Psoas muscle (tissue), 8 donors: ENCODE measurements around the gene MYL11. TPM values are rescaled to one million over a fixed set of nuclear protein-coding genes. Genes with fewer than 3 reads are reported as not detected.

Experiments
- ATAC-seq, 4 donors: fragments of 200-7000 bp; cut with Tn5 transposase; one replicate each; pipeline ENCODE4 v1.9.1; 2020; ENCODE audit warnings: moderate library complexity in 3 of 4, mild to moderate bottlenecking in 2 of 4
- DNase-seq, 2 donors: peaks; one replicate each; pipeline ENCODE4 v3.0.0-alpha.2; 2020
- H3K27ac ChIP-seq: fragments of 200-600 bp; one replicate; pipeline ENCODE4 v1.8.0; 2022
- H3K27me3 ChIP-seq, 3 donors: fragments of 200-600 bp in 1 of 3; one replicate each; pipeline versions ENCODE4 v1.6.1 to v1.8.0; 2013 to 2022; ENCODE audit warnings: low read length in 2 of 3, mild to moderate bottlenecking in 2 of 3, moderate library complexity in 1 of 3; ENCODE audit not compliant: insufficient read depth in 3 of 3
- H3K36me3 ChIP-seq, 2 donors: fragments of 200-600 bp in 1 of 2; one replicate each; pipeline versions ENCODE4 v1.6.1 to v1.8.0; 2013 to 2022; ENCODE audit warnings: low read depth in 1 of 2, mild to moderate bottlenecking in 1 of 2, moderate library complexity in 1 of 2; ENCODE audit not compliant: insufficient read depth in 1 of 2
- H3K4me1 ChIP-seq: fragments of 200-600 bp; one replicate; pipeline ENCODE4 v1.8.0; 2022
- H3K4me3 ChIP-seq: fragments of 200-600 bp; one replicate; pipeline ENCODE4 v1.8.0; 2022; ENCODE audit warnings: mild to moderate bottlenecking
- H3K9me3 ChIP-seq: fragments of 200-600 bp; one replicate; pipeline ENCODE4 v1.8.0; 2022
- WGBS, 3 donors: extraction: QIAGEN DNeasy Blood & Tissue Kit; methylation state at CpG; one replicate each; pipeline versions ENCODE4 v1.1.6 to v1.1.7; 2013; 5-methylcytosine and 5-hydroxymethylcytosine counted together
- intact Hi-C, 2 donors: fragments of 100-400 bp; cut with DNase I; formaldehyde crosslinking; loops; one replicate each; pipeline versions ENCODE4 v1.11.0 to v1.14.2; 2022
- polyA plus RNA-seq, 3 donors: library from polyadenylated mRNA; stranded (reverse); fragments of 200-250 nt; gene quantifications; one replicate each; pipeline ENCODE4 v1.2.3, GENCODE V29; 2013
- total RNA-seq, 4 donors: library from RNA; stranded (reverse); fragmentation: NEBNext Ultra II Directional in 2 of 4; extraction: Animal tissue kit (Norgen Biotek cat#: 25700) in 2 of 4; gene quantifications; one replicate each; pipeline versions ENCODE4 v1.2.1 to v1.2.4, GENCODE V29; 2021 to 2023
- TF ChIP-seq, protein P1 (sequence below): fragments of 200-600 bp; IDR thresholded peaks from one replicate; pipeline ENCODE4 v1.8.0; 2022; ENCODE audit warnings: antibody characterized with exemption
- donor health status: healthy with polysubstance abuse.
- donor health status: DM: no; HTN: no; CAD: no; lungs with moderate emphysema.
- donor health status: Bipolar disorder and iron deficiency.
- donor health status: healthy.
- donor health status: DM: yes; HTN: yes; CAD: no.
- donor health status: DM: no; HTN: no; CAD: no.
- donor health status: DM: no; HTN: no; CAD: no.
- donor health status: DM: yes; HTN: yes; CAD: no.

Gene MYL11
- total and polyA plus RNA-seq, 7 donors, result 636 to 6,743 (median 2,548) TPM

DNA sequence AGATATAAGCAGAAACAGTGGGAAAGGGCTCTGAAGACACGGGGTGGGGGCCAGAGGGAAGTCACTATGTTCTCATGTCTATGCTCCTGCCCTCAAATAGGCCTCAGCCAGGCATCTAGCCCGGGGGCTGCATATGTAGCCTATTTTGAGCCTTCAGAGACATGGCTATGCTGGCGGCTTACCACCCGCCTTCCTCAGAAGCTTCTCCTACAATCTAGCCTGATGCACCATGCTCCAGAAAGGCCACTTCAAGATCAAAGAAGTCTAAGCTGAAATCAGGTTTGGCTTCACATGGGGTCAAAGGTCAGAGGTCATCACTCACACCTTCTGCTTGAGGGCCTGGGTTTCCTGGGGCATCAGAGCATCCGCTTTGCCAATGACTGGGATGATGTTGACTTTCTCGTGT lies 6.2 kb downstream of the MYL11 start:
- Histone ChIP-seq H3K4me1 (peaks cover 20% of the 10 kb centered on the region), H3K4me3 (no peak overlapping the region), H3K9me3 (no peaks in the 10 kb centered on the region), H3K27ac (peak overlapping the region; percentile 32), H3K36me3 (peaks cover 0 to 5% of the 10 kb centered on the region in 2 donors), H3K27me3 (no peaks in the 10 kb centered on the region)
- 38 to 69% (median 59%) methylated on average over 6 of the region's 6 CpGs for WGBS, 3 donors
- no peak for ATAC-seq
- intact Hi-C loops, result no loop called here
- DNase-seq, result peak in 1 of 2 donors; percentile 70
- TF ChIP-seq, protein P1, sequence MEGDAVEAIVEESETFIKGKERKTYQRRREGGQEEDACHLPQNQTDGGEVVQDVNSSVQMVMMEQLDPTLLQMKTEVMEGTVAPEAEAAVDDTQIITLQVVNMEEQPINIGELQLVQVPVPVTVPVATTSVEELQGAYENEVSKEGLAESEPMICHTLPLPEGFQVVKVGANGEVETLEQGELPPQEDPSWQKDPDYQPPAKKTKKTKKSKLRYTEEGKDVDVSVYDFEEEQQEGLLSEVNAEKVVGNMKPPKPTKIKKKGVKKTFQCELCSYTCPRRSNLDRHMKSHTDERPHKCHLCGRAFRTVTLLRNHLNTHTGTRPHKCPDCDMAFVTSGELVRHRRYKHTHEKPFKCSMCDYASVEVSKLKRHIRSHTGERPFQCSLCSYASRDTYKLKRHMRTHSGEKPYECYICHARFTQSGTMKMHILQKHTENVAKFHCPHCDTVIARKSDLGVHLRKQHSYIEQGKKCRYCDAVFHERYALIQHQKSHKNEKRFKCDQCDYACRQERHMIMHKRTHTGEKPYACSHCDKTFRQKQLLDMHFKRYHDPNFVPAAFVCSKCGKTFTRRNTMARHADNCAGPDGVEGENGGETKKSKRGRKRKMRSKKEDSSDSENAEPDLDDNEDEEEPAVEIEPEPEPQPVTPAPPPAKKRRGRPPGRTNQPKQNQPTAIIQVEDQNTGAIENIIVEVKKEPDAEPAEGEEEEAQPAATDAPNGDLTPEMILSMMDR, result no peak

DNA sequence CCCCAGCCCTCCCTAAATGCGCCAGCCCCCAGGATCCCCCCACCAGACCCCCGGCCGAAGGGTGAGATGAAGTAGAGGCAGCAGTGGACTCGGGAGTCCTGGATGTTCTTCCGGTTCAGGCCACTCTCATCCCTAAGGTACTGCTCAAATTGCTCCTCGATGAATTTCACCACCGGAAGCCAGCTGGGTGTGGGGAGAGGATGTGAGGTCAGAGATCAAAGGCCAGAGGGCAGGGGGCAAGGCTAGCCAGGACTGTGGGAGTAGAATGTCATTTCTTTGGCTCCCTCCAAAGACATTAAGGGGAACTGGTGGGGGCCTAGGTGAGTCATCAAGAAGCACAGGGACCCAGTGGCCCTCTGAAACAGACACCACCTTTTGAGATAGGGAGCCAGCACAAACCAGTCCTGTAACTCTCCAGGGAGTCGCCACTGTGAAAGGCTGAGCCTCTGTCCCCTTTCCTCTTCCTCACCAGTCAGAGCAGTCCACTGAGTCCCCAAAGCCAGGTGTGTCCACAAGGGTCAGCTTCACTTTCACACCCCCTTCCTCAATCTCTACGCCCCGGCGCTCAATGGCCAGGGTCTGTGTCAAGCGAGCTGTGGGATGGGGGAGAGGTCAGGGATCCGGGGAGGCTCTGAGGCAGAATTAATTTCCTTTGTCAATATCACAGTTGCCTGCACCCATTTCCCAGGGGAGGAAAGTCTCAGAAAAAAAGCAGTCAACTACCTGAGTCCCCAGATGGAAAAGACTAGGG lies 6.9 kb downstream of the MYL11 start:
- peaks cover 18% of the 10 kb centered on the region for H3K4me1 ChIP-seq
- no peaks in the 10 kb centered on the region for H3K9me3 ChIP-seq
- WGBS, 3 donors, result 59 to 68% (median 67%) methylated on average over 13 of the region's 13 CpGs
- intact Hi-C loops, result no loop called here
- ATAC-seq, result no peak
- H3K36me3 ChIP-seq, result peaks cover 0 to under 1% of the 10 kb centered on the region in 2 donors
- H3K27ac ChIP-seq, result peak overlapping the region; percentile 32
- H3K27me3 ChIP-seq, result no peaks in the 10 kb centered on the region
- TF ChIP-seq, protein P1, result no peak
- no peak overlapping the region for H3K4me3 ChIP-seq
- no peak for DNase-seq

DNA sequence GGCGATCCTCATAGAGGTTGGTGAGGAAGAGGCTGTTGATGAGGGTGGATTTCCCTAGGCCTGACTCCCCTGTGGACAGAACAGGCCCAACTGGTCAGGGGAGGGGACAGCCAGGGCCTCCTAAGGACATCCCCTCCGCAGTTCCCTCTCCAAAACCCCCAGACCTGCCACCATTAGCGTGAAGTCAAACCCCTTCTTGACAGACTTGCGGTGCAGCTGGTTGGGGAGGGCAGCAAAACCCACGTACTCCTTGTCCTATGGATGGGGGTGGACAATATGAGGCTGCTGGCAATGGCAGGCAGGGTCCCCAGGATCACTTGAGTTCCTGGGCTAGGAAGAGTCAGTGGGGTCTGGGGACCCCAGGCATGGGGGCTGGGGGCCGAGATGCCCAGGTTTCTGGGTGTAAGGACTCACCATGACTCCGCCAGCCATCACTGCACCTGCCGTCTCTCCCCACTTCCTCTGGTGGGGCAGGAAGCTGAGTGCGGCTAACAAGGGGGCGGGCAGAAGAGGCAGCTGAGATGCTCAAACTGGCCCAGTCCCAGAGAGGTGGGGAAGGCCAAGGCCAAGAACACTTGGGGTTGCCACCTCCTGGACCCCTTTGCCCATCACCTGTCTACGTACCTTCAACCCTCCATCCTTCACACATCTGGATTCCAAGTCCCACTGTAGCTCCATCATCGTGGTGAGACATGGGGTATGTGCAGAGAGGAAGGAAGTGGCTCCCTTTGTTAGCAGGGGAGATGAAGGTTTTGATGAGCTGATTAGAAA lies 7.7 kb downstream of the MYL11 start, which contains the start of gene SEPTIN1:
SEPTIN1 (minus strand) TSS at position 451 of the 771 bp plus-strand sequence; CDS start at position 432, 19 bp downstream.
- peak within 1 kb of the TSS; percentile 32 for H3K27ac ChIP-seq
- H3K4me1 ChIP-seq, result peaks cover 12% of the 10 kb centered on the region
- no peak for ATAC-seq
- no peaks in the 10 kb centered on the region for H3K36me3 ChIP-seq
- no peak within 1 kb of the TSS for H3K4me3 ChIP-seq
- H3K9me3 ChIP-seq, result no peaks in the 10 kb centered on the region
- DNase-seq, result no peak
- intact Hi-C loops, result no loop called here
- 42 to 57% (median 45%) methylated on average over 12 of the region's 12 CpGs for WGBS, 3 donors
- TF ChIP-seq, protein P1, result no peak
- no peaks in the 10 kb centered on the region for H3K27me3 ChIP-seq

DNA sequence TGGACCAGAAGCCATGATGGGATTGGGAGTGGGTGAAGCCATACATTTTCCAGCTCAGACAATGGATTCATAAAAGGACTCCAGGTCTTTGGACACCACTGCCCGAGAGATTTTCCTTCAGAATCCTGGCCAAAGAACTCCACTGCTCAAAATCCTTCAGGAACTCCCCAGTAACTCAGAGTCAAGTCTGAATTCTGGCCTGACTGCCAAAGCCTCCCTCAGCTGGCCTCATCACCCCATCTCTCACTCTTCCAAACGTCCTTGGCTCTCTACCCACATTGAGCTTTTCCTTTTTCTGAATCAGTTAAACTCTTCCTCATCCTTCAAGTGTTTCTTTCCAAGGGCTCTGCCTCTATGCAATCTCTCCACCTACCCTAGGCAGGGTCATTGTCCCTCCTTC lies 8.9 kb downstream of the MYL11 start:
- intact Hi-C loops, result no loop called here
- DNase-seq (no peak), ATAC-seq (no peak)
- 27 to 35% (median 33%) methylated on average over 2 of the region's 2 CpGs for whole genome bisulfite sequencing, 3 donors
- Histone ChIP-seq H3K27ac (no peak overlapping the region), H3K4me1 (peaks cover 6% of the 10 kb centered on the region), H3K27me3 (no peaks in the 10 kb centered on the region), H3K9me3 (no peaks in the 10 kb centered on the region), H3K4me3 (no peak overlapping the region), H3K36me3 (no peaks in the 10 kb centered on the region)
- TF ChIP-seq, protein P1, result no peak
